SH-SY5Y (cell line): ENCODE measurements around the gene SCAI.

ENCODE experiments used
- GATA2 ChIP-seq: IDR thresholded peaks from 2 replicates; pipeline ENCODE4 v1.6.1; 2011; ENCODE audit warnings: mild to moderate bottlenecking, low read depth, low read length
- GATA3 ChIP-seq: IDR thresholded peaks from 2 replicates; pipeline ENCODE4 v1.6.1; 2011; ENCODE audit warnings: low read depth, mild to moderate bottlenecking, low read length, moderate library complexity

The SCAI gene

GRCh38 chr9:125153712-125154367 lies 10.5 kb upstream of the SCAI start:
- no peak for TF ChIP-seq GATA3
- no peak for TF ChIP-seq GATA2

- no peak for TF ChIP-seq GATA3
- no peak for TF ChIP-seq GATA2
Observed at GRCh38 chr9:125151730-125152129, 8.4 kb upstream of the SCAI start.

- TF ChIP-seq GATA2: no peak
- no peak for TF ChIP-seq GATA3
Observed at GRCh38 chr9:125150349-125151245, 7.3 kb upstream of the SCAI start.

GRCh38 chr9:125147401-125147951 lies 4.1 kb upstream of the SCAI start:
- TF ChIP-seq GATA2 (peak; percentile 39; the same call in 1 of the 2 replicates), GATA3 (peak; percentile 69)

GRCh38 chr9:125146247-125146646 lies 2.9 kb upstream of the SCAI start:
- TF ChIP-seq GATA2: no peak

GRCh38 chr9:125145425-125145824 lies 2.1 kb upstream of the SCAI start:
- TF ChIP-seq GATA3 (no peak), GATA2 (no peak)

- no peak for TF ChIP-seq GATA3
- TF ChIP-seq GATA2: no peak
Observed at GRCh38 chr9:125142560-125143376, 560 bp downstream of the SCAI start.

- TF ChIP-seq GATA3 (no peak), GATA2 (no peak)
Observed at GRCh38 chr9:125141751-125142150, 1.6 kb downstream of the SCAI start.

GRCh38 chr9:125141251-125141650 lies 2.1 kb downstream of the SCAI start:
- TF ChIP-seq GATA2 (no peak), GATA3 (no peak)

GRCh38 chr9:125140576-125140975 lies 2.8 kb downstream of the SCAI start:
- TF ChIP-seq GATA2: no peak
- TF ChIP-seq GATA3: no peak

- TF ChIP-seq GATA3: no peak
- no peak for TF ChIP-seq GATA2
Observed at GRCh38 chr9:125137200-125137599, 6.1 kb downstream of the SCAI start.

- TF ChIP-seq GATA3 (no peak), GATA2 (no peak)
Observed at GRCh38 chr9:125134976-125135375, 8.4 kb downstream of the SCAI start.

- no peak for TF ChIP-seq GATA3
- no peak for TF ChIP-seq GATA2
Observed at GRCh38 chr9:125133403-125134329, 9.7 kb downstream of the SCAI start.
